NCI-H1105 (cell line): ENCODE data around the gene OSBPL10.
A peak's percentile ranks its signal among the peaks of the same experiment; 100 is the strongest.

Experiments used
- DNase-seq: peaks from one replicate; lab custom pipeline; 2025; lab: John Stamatoyannopoulos, UW

OSBPL10 gene

DNA sequence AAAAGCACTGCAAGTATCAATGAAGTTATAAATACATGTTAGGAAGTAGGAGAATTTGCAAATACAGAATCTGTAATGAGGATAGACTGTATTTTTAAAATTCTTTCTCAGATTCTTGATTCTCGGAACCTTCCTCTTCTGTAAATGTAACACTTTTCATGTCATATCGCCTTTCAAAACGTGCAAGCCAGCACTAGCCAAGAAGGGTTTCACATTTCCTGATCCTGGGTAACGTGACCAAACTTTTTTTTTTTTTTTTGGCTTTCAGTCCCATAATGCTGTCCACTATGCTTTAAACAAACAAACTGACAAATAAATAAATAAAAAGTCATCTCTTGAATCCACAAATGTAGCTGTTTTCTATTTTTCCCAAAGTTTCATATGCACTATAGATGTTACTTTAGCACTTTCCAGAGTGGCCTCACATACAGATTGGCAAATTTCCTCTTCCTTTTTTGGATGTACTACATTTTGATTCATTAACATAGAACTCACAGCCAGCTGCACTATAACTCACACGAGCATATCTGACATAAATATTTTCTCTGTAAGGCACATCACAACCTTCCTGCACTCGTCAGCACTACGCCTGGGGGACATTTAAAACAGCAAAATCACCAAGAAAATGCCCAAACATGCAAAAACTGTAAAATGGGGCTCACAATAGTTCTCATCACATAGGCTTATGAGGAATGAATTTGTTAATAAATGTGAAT is 208.1 kb downstream of the OSBPL10 start:
- DNase-seq = no peak

DNA sequence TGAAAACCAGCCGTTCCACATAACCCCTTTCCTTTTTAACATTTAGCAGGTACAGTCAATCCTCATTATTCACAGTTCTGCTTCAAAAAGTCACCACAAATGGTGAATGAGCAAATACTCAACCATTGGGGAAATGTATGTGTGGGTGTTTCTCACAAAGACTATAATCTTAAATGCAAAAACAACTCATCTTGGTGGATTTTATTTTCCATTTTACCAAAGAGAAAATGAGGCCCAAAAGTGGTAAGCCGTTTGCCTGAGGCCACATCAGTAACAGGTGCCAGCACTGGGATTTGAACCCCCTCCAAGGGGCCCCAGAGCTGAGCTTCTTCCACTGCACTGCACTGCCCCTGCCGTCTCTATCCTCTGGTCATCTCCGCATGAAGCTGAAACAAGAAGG is 208.8 kb downstream of the OSBPL10 start:
- DNase-seq = no peak

DNA sequence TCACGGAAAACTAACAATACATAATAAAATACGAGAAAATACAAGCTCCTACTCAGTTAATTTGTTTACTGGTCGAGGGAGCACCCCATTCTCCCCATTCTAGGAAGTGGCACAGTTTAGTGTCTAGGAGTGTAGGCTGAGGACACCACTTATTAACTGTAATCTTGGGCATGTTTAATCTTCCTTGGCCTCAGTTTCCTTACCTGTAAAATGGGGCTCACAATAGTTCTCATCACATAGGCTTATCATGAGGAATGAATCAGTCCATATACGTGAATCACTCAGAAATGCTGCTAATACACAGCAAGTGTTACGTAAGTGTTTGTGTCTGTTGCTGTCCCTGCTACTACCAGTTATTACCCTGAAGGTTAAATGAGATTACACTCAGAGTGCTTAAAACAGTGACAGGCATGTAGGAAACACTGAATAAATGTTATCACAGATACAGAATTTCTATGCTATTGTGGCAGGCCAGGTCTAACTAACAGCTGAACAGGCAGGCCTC is 210.2 kb downstream of the OSBPL10 start:
- no peak for DNase-seq

DNA sequence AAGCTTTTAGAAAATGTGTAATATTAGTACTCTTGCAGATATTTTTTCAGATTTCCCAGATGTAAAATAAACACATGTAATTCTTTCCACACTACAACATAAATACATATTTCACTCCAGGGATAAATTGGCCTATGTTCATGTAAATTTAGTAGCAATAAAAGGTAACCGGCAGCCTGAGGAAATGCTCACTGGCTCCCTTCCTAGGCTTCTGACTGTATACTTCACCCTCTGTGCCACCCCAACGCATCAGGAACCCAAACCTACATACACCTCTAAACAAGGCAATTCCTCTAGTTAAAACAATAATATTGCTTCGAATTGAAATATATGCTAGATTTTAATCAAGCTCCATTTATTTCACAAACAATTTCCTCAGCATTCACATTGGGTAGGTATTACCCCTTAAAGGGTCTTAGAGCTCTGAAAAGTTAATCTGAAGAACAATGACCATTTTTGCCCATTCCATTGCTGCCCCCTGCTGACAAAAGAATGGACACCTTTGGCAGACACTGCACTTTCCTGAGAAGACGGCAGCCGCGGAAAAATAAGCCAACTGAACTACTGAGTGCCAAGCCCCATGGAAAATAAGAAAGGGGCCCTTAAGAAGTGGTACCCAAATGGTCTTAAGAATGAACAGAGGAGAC is 212.5 kb downstream of the OSBPL10 start:
- DNase-seq = peak; percentile 33

DNA sequence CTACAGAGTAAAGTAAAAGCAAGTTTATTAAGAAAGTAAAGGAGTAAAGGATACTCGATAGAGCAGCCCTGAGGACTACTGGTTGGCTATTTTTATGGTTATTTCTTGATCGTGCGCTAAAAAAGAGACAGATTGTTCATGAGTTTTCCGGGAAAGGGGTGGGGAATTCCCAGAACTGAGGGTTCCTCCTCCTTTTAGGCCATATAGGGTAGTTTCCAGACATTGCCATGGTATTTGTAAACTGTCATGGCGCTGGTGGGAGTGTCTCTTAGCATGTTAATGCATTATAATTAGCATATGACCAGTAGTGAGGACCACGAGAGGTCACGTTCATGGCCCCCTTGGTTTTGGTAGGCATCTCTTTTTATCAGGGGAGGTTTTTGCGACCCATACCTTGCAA is 213.1 kb downstream of the OSBPL10 start:
- no peak for DNase-seq

DNA sequence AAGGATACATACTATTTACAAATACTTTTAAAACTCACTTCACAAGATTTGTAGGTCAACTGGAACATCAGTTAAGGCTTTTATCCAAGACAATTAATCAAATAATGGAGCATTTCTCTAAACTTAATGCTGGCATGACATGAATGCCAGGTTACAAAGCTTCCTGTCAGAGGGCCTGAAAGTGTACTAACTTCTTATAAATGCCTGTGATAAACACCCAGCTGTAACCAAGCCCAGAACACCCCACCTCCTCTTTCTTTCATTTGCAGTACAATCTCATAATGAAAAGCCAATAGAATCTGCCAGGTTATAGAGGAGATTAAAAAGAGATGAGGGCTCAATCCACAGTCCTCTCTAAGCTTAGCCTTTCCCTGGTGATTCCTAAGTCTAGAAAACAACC is 214.4 kb downstream of the OSBPL10 start:
- DNase-seq = no peak

DNA sequence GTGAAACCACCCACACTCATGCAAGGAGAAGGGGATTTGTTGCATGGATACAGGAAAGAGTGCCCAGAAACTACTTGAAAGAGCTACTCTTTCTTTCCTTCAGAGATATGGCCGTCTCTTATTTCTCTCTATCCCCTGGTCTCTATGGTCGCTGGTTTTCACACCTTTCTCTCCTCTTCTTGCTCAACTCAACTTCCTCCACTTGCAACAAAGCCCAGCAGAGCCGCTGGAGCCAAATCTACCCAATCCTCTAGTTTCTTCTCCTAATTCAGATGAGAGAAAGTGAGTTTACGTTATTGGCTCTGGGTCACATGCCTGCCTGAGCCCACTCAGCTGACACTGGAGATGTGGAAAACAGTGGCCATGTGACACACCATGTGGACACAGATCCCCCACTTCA is 215.2 kb downstream of the OSBPL10 start:
- DNase-seq = no peak

DNA sequence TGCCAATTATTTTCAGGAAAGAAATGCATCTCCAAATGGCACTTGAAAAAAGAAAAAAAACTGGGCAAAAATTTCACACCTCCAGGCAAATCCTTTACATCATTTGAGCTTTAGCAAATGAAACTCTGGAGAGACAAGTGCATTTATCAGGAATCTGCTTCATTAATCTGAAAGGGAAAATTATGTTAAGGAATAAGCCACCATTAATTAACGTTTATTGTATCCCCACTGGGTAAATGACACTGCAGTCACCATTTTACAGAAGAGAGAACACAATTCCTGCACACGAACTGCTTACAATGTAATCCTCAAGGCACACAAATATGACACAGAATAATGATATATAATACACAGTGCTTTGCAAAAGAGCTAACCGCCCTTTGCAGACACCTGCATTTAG is 217.3 kb downstream of the OSBPL10 start:
- no peak for DNase-seq

DNA sequence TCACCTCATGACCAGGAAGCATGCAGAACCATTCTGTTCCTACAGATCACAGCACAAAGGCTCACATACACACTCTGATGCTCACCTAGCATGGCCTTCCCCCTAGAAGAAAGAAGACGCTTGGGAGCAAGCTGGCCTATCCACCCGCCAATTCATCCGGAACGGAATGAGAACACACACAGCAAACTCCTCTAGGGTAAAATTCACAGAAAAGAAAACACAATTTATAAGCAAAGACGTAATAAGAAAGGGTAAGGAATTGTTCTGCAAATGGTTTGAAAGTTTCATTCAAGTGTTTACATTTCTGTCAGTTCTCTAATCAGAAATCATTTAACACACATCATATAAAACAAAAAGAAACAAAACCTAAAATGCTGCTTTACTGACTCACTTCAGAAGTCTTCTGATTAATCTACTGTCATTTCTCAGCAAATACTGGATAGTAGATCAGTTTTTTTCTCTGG is 218.1 kb downstream of the OSBPL10 start:
- DNase-seq = no peak

DNA sequence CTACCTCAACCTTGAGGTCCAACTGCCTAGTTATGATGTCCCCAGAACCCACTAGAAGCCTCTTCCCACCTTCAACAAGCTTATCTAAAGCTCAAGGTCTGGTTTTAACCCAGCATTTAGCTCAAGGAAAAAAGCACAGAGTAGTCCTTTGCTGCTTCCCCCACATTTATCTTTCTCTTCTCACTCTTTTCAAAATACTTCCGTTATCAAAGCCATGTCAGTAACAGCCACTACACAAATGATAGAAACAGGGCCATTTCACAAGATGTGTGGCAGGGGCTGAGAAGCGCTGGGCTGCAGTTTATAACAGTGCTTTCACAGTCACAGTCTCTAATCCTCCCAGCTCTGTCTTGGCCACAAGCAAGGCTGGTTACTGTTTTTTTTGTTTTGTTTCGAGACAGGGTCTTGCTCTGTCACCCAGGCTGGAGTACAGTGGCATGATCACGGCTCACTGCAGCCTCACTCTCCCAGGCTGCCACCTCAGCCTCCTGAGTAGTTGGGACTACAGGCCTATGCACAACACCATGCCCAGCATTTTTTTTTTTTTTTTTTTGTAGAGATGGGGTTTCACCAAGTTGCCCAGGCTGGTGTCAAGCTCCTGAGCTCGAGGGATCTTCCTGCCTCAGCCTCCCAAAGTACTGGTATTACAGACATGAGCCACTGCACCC is 218.8 kb downstream of the OSBPL10 start:
- no peak for DNase-seq

DNA sequence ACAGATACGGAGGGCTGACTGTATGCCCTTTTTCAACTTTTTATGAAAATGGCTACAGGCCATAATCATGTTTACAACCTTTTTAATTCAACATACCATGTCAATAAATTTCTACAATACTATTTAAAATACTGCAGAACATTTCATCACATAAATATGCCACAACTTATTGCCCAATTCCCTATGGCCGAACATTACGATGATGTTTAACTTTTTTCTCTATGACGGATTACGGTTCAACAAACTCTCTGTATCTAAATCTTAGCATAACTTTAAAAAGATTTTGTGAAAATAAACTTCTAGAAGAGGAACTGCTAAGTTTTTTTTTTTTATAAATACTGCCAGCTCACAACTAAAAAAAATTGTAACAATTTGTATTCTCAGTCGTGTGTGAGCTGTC is 220.4 kb downstream of the OSBPL10 start:
- no peak for DNase-seq

DNA sequence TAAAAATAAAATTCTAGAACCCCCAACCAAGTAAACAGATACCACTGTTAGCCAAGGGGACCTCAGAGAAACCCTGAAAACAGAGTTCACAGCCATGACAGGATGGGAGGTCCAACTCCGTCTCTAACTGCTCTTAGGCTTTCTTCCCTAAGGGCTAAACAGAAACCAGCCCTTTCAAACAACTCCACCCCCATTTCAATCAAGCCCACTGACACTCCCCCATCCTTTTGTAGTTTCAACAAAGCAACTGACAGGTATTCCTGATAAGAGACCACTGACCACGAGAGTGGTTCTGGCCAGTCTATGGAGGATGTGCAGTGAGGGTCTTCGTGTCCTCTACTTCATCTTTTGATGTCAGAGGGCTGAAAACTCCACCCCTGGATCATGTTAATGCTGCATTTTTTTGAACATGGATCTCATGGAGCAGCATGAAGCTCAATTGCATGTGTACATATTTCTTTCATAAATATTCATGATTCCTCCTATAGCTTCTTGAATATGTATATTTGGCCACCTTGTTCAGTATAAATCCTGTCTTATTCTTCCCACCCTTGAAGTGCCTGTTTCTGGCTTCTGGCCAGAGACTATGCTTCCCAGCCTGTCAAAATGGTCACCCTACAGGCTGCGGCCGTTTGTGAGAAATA is 222.6 kb downstream of the OSBPL10 start:
- no peak for DNase-seq

DNA sequence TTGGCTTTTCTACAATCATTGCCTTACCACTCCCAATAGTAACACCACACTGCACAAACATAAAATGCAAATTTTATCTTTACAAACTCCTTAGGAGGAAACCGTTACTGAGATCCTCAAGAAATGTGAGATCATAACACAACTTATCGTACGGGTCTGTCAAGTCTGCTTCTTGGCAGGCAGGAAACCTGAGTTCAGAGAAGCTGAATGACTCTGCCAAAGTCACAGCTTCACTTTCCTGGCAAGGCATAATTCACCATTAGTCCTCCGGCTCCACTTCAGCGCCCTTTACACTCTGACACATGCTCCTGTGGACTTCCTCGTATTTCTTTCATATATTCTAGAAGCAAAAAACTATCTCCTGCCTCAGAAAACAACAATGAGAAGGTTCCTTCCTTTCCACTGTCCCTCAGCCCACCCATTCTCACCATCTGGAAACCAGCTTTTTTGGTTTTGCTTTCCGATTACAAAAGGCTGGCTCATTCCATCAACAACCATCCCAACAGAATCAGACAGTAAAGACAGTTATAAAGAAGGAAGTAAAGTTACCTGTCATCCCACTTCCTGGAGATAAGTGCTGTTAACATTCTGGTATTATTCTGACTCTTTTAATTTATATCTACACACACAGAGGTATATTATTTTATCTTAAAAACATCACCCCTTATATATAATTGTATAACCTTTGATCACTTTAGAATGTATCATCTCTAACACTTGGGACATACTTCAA is 225.0 kb downstream of the OSBPL10 start:
- DNase-seq = no peak

DNA sequence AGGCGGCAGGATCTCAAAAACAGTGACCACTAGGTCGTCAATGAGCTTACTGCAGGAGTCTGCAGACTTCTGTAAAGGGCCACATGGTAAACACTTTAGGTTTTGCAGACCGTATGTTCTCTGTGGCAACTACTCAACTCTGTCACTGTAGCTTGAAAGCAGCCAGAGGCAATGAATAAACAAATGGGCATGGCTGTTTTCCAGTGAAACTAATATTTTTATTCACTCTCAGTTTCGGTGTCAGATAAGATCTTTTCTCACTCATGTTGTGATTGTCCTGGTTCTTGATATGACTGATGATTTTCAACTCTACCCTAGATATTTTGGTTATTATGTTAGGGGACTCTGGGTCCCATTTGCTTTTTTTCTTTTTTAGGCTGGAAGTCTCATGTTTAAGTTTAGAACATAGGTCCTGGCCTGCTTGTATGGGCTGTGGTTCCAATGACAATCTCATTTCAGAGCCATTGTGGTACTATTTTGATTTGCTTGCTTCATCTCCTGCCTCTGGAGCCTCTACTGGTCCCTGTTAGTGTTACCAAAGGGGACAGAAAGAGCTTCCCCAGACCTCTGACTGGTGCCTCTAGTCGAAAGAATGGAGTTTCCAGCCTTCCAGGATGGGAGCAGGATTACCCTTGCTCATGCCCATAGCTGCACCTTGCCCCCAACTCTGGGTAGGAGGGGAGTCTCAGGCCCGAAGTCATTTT is 226.3 kb downstream of the OSBPL10 start:
- no peak for DNase-seq

DNA sequence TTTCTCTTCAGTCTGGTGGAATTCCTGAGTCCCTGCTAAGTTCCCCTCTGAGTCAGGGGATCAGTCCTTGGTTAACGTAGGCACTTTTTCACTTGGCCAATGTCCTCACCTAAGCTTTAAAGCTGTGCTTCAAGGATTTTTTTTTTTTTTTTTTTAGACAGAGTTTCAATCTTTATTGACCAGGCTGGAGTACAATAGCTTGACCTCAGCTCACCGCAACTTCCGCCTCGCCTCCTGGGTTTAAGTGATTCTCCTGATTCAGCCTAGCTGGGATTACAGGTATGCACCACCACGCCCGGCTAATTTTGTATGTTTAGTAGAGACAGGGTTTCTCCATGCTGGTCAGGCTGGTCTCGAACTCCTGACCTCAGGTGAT is 228.0 kb downstream of the OSBPL10 start:
- no peak for DNase-seq

DNA sequence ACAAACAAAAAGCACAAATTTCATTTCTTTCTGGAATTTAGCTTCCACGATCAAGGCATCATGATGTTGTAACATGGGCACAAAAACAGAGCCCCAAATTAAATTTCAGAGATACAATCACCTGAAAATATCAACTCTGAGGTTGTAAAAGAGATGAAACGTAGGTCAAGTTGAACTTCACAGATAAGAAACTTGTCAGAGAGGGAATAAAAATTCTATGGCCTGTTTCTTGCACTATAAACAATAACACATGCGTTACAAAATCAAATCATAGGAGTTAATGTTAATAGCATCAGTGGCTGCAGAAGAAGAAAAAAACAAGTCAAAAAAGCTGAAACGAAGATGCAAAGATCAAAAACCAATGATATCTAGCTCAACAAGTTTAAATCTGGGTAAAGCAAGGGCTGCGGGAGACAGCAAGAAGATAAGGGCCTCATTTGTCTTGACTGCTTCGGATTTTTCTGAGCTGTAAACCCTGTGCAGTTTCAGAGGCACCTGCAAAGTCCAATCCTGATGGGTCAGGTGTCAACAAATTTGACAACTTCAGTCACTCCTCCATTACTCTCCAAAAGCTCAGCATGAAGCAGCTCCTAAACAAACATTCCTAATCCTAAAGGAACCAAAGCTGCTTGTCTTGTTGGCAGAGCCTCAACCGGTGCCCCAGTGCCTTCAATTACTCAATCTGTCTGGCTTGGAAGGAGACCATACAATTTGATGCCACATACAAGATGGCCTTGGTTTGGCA is 228.6 kb downstream of the OSBPL10 start:
- no peak for DNase-seq

DNA sequence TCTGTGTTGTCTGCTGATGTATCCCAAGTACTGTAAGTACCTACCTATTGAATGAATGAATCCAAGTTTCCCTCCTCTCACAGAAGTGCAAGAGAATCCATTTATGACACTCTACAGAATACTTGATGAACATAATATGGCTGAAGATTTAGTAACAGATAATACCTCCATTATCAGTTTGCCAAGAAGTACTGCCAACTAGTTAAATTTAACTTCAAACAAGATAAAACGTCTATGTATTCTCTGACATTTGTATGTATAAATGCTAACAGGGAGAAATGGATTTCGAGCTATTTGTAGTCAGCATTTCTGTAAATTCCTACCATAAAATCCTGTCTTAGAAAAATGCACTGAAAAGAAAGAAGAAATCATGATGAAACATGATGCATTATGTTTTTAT is 230.7 kb downstream of the OSBPL10 start:
- DNase-seq = no peak

DNA sequence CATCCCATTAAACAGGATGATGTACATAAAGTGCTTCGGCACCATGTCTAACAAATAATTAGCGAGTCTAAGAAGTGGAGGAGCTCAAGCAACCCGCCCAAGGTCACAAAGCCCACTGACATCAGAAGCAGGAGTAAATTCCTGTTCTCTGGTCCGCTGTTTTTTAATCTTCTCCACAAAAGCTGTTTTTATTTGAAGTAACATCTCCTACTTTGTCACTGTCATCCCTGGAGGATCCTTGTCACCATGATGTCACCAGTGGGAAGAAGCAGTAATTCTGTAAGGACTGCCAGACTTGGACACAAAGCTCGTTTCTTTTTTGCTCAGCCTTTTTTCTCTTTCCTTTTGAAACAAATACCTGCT is 232.1 kb downstream of the OSBPL10 start:
- DNase-seq = no peak

DNA sequence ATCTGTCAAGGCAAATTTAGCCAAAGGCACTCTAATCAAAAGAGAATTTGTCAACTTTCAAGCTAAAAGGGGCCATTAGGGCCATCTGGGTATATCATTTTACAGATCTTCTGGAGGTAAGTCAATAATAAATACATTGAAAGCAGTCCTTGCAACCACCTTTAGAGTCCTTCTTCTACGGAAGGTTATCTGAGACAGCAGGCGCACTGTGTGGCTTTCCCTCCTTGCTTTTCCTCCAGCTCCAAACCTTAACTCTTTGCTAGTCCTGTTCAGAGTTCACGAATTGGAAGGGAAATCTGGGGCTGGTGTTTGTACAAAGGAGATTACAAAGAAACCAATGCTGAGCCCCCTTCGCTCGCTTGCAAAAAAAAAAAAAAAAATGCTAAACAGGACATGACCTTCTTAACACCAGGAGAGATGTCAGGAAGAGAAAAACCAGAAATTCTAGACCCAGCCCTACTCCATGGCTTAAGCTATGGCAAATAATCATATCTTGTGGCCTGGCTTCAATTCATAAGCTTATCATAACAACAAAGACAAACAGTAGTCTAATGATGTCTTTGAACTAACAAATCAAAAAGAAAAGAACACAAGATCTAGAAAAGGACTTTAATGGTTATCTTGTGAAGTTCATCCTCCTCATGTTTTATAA is 232.7 kb downstream of the OSBPL10 start:
- no peak for DNase-seq

DNA sequence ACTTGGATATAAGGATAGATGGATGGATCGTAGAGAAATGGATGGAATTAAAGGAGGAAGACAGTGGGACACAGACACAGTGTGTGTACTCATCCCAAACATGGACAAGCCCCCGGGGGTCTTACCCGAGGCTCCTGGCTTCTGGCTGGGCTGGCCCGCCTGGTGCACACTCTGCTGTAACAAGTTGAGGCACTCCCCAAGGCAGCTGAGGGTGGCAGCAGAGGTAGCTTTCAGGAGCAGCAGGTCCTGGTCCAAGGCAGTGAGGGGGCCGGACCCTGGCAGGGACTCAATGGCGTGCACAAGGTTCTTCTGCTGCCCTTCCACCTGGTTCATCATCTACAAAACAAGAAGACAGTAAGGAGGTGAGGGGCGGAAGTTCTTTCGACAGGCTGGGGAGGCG is 233.3 kb downstream of the OSBPL10 start:
- no peak for DNase-seq
